ENCODE data around the gene LIFR. TPM values are rescaled to one million over a fixed set of nuclear protein-coding genes. Genes with fewer than 3 reads are reported as not detected.
A peak's percentile ranks its signal among the peaks of the same experiment; 100 is the strongest.

Gene LIFR
- total and polyA plus RNA-seq, 11 donors = 12.6 to 66.8 (median 38.5) TPM

DNA sequence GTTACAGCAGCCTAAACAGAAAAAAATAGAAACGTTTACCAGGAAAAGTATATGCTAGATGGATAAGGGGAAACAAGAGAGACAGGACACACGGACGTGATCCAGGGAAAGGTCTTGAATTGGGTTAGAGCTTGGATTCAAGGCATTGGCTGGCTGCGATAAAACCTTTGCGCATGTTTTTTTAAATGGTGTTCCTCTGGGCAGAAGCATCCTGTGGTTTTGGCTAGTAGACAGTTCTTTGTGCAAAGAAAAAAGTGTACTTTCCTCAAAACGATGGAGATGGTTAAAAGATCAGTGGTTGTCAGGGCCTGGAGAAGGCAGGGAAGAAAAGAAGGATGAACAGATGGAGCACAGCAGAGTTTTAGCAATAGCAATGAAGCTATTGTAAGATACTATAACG, 37.5 kb upstream of the LIFR start:
- TF ChIP-seq POLR2A (IDR thresholded peaks at IDR 0.05) = no peak
- TF ChIP-seq, protein P1, sequence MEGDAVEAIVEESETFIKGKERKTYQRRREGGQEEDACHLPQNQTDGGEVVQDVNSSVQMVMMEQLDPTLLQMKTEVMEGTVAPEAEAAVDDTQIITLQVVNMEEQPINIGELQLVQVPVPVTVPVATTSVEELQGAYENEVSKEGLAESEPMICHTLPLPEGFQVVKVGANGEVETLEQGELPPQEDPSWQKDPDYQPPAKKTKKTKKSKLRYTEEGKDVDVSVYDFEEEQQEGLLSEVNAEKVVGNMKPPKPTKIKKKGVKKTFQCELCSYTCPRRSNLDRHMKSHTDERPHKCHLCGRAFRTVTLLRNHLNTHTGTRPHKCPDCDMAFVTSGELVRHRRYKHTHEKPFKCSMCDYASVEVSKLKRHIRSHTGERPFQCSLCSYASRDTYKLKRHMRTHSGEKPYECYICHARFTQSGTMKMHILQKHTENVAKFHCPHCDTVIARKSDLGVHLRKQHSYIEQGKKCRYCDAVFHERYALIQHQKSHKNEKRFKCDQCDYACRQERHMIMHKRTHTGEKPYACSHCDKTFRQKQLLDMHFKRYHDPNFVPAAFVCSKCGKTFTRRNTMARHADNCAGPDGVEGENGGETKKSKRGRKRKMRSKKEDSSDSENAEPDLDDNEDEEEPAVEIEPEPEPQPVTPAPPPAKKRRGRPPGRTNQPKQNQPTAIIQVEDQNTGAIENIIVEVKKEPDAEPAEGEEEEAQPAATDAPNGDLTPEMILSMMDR (IDR thresholded peaks at IDR 0.05) = no peak
- DNase-seq = no peak
- peaks cover 0 to 47% (median 13%) of the 10 kb centered on the region in 12 donors for H3K4me1 ChIP-seq
- no peak for ATAC-seq
- intact Hi-C loops (cut with DNase I) = loop anchor here in 1 of 10 donors (10.0 kb wide), 1 partner anchor 71 kb away; no protein-coding TSS in a partner anchor
- no peaks in the 10 kb centered on the region for H3K27me3 ChIP-seq
- no peaks in the 10 kb centered on the region for H3K9me3 ChIP-seq
- WGBS, 4 donors = 66 to 78% (median 71%) methylated on average over 7 of the region's 7 CpGs
- no peaks in the 10 kb centered on the region for H3K36me3 ChIP-seq
- no peak overlapping the region for H3K27ac ChIP-seq
- peak overlapping the region in 2 of 12 donors; percentile 2 to 12 for H3K4me3 ChIP-seq

DNA sequence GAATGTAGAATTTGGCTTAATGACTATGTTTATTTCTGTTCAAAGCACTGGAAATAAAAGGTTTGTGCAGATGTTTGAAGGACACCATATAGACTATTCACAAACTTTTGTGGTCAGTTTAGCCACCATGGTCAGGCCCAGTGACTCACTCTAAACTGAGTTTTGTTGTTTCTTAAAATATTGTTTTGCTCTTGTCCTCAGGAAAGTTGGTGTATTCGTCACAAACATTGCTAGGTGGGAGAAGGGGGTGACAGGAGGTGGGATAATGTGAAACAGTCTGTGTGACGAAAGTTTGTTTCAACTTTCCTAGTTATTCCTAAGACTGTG, 35.0 kb upstream of the LIFR start:
- H3K36me3 ChIP-seq = no peaks in the 10 kb centered on the region
- DNase-seq (no peak), ATAC-seq (no peak)
- H3K4me1 ChIP-seq = peaks cover 0 to 32% (median 6%) of the 10 kb centered on the region in 12 donors
- H3K4me3 ChIP-seq = no peak overlapping the region
- no peaks in the 10 kb centered on the region for H3K27me3 ChIP-seq
- intact Hi-C loops (cut with DNase I) = loop anchor here in 1 of 10 donors (10.0 kb wide), 1 partner anchor 73 kb away; no protein-coding TSS in a partner anchor
- TF ChIP-seq, protein P1 (IDR thresholded peaks at IDR 0.05) = no peak
- TF ChIP-seq POLR2A (IDR thresholded peaks at IDR 0.05) = no peak
- no peak overlapping the region for H3K27ac ChIP-seq
- no peaks in the 10 kb centered on the region for H3K9me3 ChIP-seq
- 89 to 94% (median 92%) methylated on average over 2 of the region's 2 CpGs for WGBS, 4 donors

DNA sequence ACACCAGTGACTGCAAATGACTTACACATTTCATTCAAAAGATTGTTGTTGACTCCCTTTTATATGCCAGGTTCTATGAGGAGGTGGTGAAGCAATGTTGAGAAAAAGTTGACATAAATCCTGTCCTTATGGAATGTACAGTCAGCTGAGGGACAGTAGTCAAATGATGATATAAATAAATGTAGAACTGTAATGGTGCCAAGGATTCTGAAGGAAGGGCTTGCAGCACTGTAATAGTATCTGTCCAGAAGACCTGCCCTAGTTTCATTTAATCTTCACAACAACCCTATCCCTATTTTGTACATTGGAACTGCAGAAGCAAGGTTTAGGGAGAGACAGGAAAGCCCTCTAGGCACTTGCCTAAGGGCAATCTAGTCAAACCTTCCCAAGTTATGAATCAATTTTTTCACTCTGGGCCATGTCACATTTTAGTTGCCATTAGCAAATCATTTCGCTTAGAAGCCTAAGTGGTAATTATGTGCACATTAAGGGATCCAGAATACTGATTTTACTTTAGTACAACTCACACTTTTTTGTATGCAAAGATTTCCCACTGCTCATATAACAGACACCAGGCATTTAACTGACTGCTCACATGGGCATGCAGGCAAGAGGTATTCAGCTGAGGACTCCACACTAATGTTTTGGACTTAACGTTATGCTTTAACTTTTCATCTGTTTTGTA, 34.5 kb upstream of the LIFR start:
- intact Hi-C loops (cut with DNase I) = loop anchor here in 1 of 10 donors (10.0 kb wide), 1 partner anchor 74 kb away; no protein-coding TSS in a partner anchor

DNA sequence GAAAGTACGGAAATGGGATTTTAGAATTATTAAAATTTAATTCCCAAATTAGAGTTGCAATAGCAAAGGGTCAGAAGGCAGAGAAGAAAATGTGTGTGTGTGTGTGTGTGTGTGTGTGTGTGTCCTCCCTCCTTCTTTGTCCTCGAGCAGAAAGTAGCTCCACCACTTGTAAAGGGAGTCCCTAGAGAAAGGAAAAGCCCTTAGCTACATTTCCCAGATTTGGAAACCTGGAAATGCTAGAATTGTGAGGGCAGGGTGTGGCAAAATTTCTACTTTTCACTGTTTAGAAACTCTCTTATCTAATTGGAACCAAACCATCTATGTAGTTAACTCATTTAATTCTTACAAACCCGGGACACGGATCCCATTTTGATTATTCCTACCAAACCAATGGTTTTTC, 33.2 kb upstream of the LIFR start:
- peaks cover 0 to 27% (median 5%) of the 10 kb centered on the region in 12 donors for H3K4me1 ChIP-seq
- no peak for DNase-seq
- no peaks in the 10 kb centered on the region for H3K27me3 ChIP-seq
- no peaks in the 10 kb centered on the region for H3K9me3 ChIP-seq
- H3K36me3 ChIP-seq = no peaks in the 10 kb centered on the region
- peak overlapping the region in 2 of 12 donors; percentile 39 to 48 for H3K27ac ChIP-seq
- intact Hi-C loops (cut with DNase I) = loop anchor here in 1 of 10 donors (10.0 kb wide), 1 partner anchor 75 kb away; no protein-coding TSS in a partner anchor
- no peak overlapping the region for H3K4me3 ChIP-seq
- TF ChIP-seq POLR2A (IDR thresholded peaks at IDR 0.05) = no peak
- TF ChIP-seq, protein P1 (IDR thresholded peaks at IDR 0.05) = no peak
- 52 to 73% (median 65%) methylated on average over 4 of the region's 4 CpGs for WGBS, 4 donors
- peak in 3 of 4 donors; percentile 14 to 39 (median 33) for ATAC-seq

More for the DNA sequence above, 34.5 kb upstream of the LIFR start:
- peak overlapping the region in 1 of 12 donors; percentile 48 for H3K27ac ChIP-seq
- H3K9me3 ChIP-seq = no peaks in the 10 kb centered on the region
- peaks cover 0 to 31% (median 6%) of the 10 kb centered on the region in 12 donors for H3K4me1 ChIP-seq
- WGBS, 4 donors = 63 to 74% (median 72%) methylated on average over 2 of the region's 2 CpGs
- H3K27me3 ChIP-seq = no peaks in the 10 kb centered on the region
- TF ChIP-seq, protein P1 (IDR thresholded peaks at IDR 0.05) = no peak
- no peak for TF ChIP-seq POLR2A (IDR thresholded peaks at IDR 0.05)
- H3K4me3 ChIP-seq = no peak overlapping the region
- H3K36me3 ChIP-seq = no peaks in the 10 kb centered on the region
- ATAC-seq = peak in 3 of 4 donors; percentile 46 to 61 (median 52)
- no peak for DNase-seq

All from heart left ventricle (tissue), 16 donors.